ENCODE data around the gene RAD51B. TPM values are rescaled to one million over a fixed set of nuclear protein-coding genes. Genes with fewer than 3 reads are reported as not detected.

The RAD51B gene
- polyA plus RNA-seq, 1 donor (not counting 4 experiments of a cell fraction or from before 2014, with no cell fraction given) = 13.3 TPM

- H3K27ac ChIP-seq (ENCODE audit: control insufficient read depth, insufficient read depth, low read length) = peak overlapping the region; percentile 62
- H3K4me2 ChIP-seq (ENCODE audit: control insufficient read depth, extremely low read depth, insufficient read depth, low read depth, low read length) = no peak overlapping the region
- H3K9me1 ChIP-seq (ENCODE audit: control insufficient read depth, extremely low read depth, insufficient read depth, low read length) = no peaks in the 10 kb centered on the region
- H3K36me3 ChIP-seq (ENCODE audit: control insufficient read depth in 2 of 2, extremely low read depth in 1 of 2, insufficient read depth in 2 of 2, low read length in 2 of 2) = no peaks in the 10 kb centered on the region
- FAIRE-seq = no peak
- H3K9me3 ChIP-seq (ENCODE audit: control insufficient read depth, low read depth, low read length) = no peaks in the 10 kb centered on the region
- no peak overlapping the region for H3K9ac ChIP-seq (ENCODE audit: control insufficient read depth, extremely low read depth, insufficient read depth, low read length)
- TF ChIP-seq EZH2 (IDR thresholded peaks at IDR 0.05; ENCODE audit: low read length) = no peak
- TF ChIP-seq, protein P1, sequence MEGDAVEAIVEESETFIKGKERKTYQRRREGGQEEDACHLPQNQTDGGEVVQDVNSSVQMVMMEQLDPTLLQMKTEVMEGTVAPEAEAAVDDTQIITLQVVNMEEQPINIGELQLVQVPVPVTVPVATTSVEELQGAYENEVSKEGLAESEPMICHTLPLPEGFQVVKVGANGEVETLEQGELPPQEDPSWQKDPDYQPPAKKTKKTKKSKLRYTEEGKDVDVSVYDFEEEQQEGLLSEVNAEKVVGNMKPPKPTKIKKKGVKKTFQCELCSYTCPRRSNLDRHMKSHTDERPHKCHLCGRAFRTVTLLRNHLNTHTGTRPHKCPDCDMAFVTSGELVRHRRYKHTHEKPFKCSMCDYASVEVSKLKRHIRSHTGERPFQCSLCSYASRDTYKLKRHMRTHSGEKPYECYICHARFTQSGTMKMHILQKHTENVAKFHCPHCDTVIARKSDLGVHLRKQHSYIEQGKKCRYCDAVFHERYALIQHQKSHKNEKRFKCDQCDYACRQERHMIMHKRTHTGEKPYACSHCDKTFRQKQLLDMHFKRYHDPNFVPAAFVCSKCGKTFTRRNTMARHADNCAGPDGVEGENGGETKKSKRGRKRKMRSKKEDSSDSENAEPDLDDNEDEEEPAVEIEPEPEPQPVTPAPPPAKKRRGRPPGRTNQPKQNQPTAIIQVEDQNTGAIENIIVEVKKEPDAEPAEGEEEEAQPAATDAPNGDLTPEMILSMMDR (optimal IDR thresholded peaks at IDR 0.05 in 1 of 3, IDR thresholded peaks at IDR 0.05 in 1 of 3, conservative IDR thresholded peaks at IDR 0.05 in 1 of 3; ENCODE audit: extremely low read depth in 1 of 3, insufficient read depth in 2 of 3, low read length in 3 of 3) = no peak
- peaks cover 77% of the 10 kb centered on the region for H3K4me1 ChIP-seq (ENCODE audit: control insufficient read depth, extremely low read depth, insufficient read depth, low read length)
- H3K79me2 ChIP-seq (ENCODE audit: control insufficient read depth, insufficient read depth, low read length) = no peaks in the 10 kb centered on the region
- no peaks in the 10 kb centered on the region for H3K27me3 ChIP-seq (ENCODE audit: control insufficient read depth, extremely low read depth, insufficient read depth, low read length)
- H2AFZ ChIP-seq (ENCODE audit: control insufficient read depth, low read length) = no peak overlapping the region
- dilution Hi-C loops (cut with MboI; ENCODE audit: extremely low pct_ligation_motif_present, low sequenced_read_pairs) = no loop called here
- H4K20me1 ChIP-seq (ENCODE audit: control insufficient read depth, extremely low read depth, insufficient read depth, low read length) = no peaks in the 10 kb centered on the region
- no peak overlapping the region for H3K4me3 ChIP-seq (ENCODE audit: control insufficient read depth in 2 of 3, extremely low read depth in 1 of 3, insufficient read depth in 2 of 3, low read depth in 1 of 3, low read length in 3 of 3)
- no peak for DNase-seq (ENCODE audit: low read depth, low spot score)
Observed at GRCh38 chr14:68552075-68552474, 732.5 kb downstream of the RAD51B start.

GRCh38 chr14:68552602-68553001 is 733.0 kb downstream of the RAD51B start:
- Histone ChIP-seq H3K27ac (ENCODE audit: control insufficient read depth, insufficient read depth, low read length) (peak overlapping the region; percentile 62), H3K9me3 (ENCODE audit: control insufficient read depth, low read depth, low read length) (no peaks in the 10 kb centered on the region), H3K4me1 (ENCODE audit: control insufficient read depth, extremely low read depth, insufficient read depth, low read length) (peaks cover 71% of the 10 kb centered on the region), H3K9me1 (ENCODE audit: control insufficient read depth, extremely low read depth, insufficient read depth, low read length) (no peaks in the 10 kb centered on the region), H3K4me2 (ENCODE audit: control insufficient read depth, extremely low read depth, insufficient read depth, low read depth, low read length) (peak overlapping the region; percentile 27), H3K4me3 (ENCODE audit: control insufficient read depth in 2 of 3, extremely low read depth in 1 of 3, insufficient read depth in 2 of 3, low read depth in 1 of 3, low read length in 3 of 3) (no peak overlapping the region), H3K9ac (ENCODE audit: control insufficient read depth, extremely low read depth, insufficient read depth, low read length) (no peak overlapping the region), H4K20me1 (ENCODE audit: control insufficient read depth, extremely low read depth, insufficient read depth, low read length) (no peaks in the 10 kb centered on the region), H2AFZ (ENCODE audit: control insufficient read depth, low read length) (no peak overlapping the region), H3K27me3 (ENCODE audit: control insufficient read depth, extremely low read depth, insufficient read depth, low read length) (no peaks in the 10 kb centered on the region), H3K79me2 (ENCODE audit: control insufficient read depth, insufficient read depth, low read length) (no peaks in the 10 kb centered on the region), H3K36me3 (ENCODE audit: control insufficient read depth in 2 of 2, extremely low read depth in 1 of 2, insufficient read depth in 2 of 2, low read length in 2 of 2) (no peaks in the 10 kb centered on the region)
- DNase-seq (ENCODE audit: low read depth, low spot score) = no peak
- FAIRE-seq = peak; percentile 51
- TF ChIP-seq, protein P1 (optimal IDR thresholded peaks at IDR 0.05 in 1 of 3, IDR thresholded peaks at IDR 0.05 in 1 of 3, conservative IDR thresholded peaks at IDR 0.05 in 1 of 3; ENCODE audit: extremely low read depth in 1 of 3, insufficient read depth in 2 of 3, low read length in 3 of 3) = no peak
- no peak for TF ChIP-seq EZH2 (IDR thresholded peaks at IDR 0.05; ENCODE audit: low read length)
- dilution Hi-C loops (cut with MboI; ENCODE audit: extremely low pct_ligation_motif_present, low sequenced_read_pairs) = no loop called here

All from keratinocyte (primary cell).